GM18517 (cell line): ENCODE results near the gene OR2K2.
"Not testable (repeated sequence)": the region's sequence is repeated elsewhere in the genome, so short reads cannot be mapped to it uniquely, and the experiment has no call there.

Experiments used
- ATAC-seq: cut with Tn5 transposase; IDR thresholded peaks from one replicate; pipeline ENCODE4 v1.9.1; 2021; ENCODE audit warnings: mild to moderate bottlenecking, moderate library complexity; ENCODE audit not compliant: unreplicated experiment

The OR2K2 gene, protein sequence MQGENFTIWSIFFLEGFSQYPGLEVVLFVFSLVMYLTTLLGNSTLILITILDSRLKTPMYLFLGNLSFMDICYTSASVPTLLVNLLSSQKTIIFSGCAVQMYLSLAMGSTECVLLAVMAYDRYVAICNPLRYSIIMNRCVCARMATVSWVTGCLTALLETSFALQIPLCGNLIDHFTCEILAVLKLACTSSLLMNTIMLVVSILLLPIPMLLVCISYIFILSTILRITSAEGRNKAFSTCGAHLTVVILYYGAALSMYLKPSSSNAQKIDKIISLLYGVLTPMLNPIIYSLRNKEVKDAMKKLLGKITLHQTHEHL

DNA sequence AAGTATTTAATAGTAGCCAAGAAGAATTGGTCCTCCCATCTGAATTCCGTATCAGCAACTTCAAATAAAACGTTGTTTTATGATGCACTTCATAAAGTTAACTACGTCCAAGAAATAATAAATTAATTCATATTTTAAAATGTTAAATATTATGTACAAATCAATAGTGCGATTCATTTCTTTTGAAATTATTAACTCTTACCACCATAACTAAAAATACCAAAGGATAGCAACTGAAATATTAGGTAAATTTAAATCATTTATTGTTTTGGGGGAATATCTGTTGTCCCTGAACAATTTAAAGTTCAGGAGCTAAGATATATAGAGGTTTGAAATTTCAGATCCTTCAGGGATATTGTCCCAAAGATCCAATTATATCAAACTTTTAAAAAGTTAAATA is at the start of gene OR2K2:
Gene OR2K2 (minus strand): TSS at position 101 of the 400 bp plus-strand sequence. CDS start 1,791 bp downstream, outside the sequence.
- ATAC-seq, result no peak

DNA sequence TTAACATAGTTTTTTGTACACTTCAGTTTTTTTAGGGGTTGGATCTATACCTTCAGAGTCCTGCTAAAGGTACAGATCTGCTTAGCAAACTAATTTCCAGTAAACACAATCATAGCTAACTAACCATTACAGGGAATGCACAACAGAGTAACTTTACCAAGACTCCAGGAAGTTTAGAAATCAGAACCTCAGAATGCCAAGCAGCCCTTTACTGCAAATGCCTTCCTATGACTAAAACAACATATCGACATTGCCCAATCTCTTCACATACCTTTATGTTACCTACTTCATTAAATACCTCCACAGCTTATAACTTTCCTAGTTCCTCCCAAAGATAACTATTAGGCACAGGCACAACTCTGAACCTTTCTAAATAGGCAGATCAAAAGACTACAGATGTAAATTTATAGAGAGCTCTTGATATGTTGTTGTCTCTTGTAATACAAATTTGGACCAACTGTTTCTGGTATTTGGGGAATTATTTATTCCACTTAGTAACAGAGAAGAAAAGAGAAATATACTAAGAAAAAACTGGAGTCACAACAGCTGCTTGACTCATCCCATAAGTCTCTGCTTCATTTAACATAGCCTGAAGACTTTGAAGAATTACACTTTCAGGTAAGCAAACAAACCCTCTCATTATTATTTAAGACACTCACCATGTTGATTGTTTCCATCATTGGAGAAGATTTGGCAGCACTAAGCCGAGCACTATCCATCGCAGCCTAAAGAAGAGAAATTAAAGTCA is 46.0 kb upstream of the OR2K2 start:
- no peak for ATAC-seq

DNA sequence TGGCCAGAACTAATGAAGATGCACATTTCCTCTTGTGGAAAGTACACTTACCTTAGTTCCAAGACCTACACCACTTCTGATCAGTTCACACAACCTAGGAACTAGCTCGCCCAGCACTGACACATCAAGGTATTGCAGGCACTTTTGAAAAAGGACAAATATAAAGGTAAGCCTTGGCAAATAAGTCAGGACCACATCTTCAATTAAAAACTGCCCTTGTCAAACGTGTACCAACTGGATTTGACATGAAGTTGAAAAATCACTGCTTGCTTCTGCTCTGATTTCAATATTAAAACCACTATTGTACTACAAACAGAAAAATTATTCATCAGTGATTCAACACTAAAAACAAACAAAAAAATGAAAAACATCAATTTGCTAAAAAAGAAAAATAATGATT is 45.0 kb upstream of the OR2K2 start:
- no peak for ATAC-seq

DNA sequence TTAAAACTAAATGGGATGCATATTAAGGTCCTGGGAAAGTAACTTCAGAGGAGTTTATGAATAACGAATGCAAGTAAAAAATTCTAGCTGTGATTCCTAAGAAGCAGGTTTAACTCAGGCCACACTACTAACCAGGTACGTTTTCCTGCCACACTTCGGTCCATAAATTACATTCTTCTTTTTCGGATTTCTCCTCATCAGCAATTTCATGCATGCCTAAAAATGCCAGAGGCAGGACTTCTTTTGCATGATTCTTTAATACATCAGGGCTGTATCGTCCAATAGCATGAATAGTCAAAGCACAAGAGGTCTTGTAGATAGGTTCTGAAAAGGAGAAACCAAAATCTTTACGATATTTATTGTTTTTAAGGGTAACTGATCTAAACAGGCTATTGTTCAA is 42.3 kb upstream of the OR2K2 start:
- no peak for ATAC-seq

DNA sequence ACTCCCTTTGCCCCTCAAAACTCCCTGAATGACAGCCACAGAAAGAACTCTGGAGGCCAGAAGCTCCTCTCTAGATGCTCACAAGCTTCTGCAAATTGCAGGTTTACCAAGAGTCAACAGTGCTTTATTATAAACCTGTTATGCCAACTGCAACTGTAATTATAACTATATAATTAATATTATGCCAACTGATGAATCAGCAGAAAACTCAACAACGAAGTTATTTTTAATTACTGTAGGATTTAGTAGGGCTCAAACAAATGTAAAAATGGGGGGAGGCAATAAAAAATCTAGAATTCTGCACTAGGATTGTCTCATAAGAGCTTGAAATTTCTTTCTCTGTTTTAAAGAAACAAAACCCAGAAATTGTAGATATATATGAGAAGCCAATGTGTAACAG is 37.0 kb upstream of the OR2K2 start:
- ATAC-seq, result no peak

DNA sequence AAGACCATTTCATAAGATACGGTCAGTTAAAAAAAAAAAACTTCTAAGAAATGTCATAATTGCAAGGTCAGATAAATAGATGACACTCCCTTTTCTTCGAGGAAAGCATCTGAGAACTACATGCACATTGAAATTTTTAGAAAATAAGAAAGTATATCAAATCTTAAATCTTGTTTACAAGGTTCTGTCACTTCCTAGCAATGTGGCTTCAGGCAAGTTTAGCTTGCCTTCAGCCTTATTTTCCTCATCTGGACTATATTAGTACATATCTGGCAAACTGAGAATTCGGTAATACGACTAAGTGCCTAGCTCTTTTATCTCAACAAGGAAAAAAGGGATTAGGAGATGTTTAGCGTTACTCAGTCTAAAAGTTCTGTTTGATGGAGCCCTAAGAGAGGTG is 32.5 kb upstream of the OR2K2 start:
- no peak for ATAC-seq

DNA sequence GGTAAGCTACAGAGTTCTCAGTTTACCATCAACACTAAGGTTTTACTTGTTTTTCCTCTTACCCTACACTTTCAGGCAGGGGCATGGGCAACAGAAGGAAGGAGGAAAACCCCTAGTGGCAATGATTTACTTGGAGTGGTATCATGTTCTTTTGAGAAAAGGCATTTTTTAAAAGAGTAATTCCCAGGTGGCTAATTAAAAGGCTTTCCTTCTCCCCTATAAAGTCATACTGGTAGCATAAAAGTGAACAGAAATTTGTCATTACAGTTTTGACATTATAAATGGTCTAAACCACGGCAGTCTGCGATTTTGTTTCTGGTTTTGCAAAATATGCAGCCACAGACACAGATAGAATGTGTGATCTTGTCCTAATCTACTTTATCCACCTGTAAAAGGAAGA is 30.9 kb upstream of the OR2K2 start:
- no peak for ATAC-seq

DNA sequence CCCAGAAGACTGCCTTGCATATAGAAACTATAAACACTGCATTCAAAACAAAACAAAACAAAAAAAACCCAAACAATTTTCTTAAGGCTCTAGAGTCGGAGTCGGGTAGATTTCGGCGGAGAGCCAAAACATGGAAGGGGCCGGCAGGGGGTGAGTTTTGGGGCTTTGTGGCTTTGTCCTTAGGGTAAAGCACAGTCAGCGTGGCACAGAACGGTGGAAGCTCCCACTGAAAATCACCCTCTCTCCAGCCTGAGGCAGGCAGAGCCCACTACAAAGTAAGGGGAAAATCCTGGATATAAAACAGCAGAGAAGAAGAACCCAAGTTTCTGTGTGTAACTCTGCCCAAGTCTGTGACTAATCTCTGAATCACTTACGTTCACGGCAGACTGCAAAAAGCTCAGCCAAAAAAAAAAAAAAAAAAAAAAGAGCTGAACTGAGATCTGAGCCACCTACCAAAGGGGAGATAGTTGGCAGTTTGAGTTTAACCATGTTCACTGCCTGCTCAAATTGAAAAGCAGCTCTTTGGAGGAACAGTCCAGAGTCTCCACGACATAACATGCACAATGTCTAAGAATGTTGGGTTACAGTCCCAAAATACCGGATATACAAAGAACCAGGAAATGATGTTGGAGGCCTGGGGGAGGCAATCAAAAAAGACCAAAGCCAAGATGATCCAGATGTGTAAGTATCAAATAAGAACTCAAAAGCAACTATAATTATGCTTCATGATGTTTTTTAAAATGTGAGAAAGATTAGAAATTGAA is 26.6 kb upstream of the OR2K2 start:
- no peak for ATAC-seq

DNA sequence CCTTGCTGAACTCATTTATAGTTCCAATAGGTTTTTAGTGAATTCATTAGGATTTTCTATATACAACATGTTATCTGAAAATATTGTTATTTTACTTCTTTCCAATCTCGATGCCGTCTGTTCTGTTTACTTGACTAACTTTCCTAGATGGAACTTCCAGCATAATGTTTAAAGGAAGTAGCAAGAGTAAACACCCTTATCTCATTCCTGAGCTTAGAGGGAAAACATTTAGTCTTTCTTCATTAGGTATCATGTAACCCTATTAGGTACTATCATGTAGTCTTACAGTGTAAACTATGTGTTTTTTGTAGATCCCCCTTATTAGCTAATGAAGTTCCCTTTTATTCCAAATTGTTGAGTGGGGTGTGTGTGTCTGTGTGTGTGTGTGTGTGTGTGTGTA is 22.5 kb upstream of the OR2K2 start:
- ATAC-seq, result no peak

DNA sequence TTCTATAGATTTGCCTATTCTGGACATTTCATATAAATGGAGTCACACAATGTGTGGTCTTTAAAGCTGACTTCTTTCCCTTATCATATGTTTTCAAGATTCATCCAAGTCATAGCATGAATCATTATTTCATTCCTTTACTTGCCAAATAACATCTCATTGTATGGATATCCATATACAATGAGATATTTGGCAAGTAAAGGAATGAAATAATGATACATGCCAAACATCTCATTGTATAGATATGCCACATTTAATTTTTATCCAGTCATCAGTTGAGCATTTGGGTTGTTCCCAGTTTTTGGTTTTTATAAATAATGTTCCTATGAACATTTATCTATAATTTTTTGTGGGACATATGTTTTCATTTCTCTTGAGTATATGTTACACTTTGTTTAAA is 20.5 kb upstream of the OR2K2 start:
- ATAC-seq, result no peak

DNA sequence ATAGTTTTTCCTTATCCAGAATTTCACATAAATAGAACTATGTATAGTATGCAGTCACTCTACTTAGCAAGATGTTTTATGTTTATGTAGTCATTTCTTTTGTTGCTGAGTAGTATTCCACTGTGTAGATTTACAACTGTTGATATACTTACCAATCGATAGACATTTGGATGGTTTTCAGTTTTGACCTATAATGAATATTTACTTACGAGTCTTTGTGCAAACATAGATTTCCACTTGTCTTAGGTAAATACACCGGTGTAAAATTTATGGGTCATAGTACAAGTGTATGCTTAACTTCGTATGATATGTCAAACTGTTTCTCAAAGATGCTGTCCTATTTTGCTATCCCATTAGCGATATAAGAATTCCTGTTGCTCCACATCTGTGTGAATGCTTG is 19.7 kb upstream of the OR2K2 start:
- ATAC-seq, result no peak

DNA sequence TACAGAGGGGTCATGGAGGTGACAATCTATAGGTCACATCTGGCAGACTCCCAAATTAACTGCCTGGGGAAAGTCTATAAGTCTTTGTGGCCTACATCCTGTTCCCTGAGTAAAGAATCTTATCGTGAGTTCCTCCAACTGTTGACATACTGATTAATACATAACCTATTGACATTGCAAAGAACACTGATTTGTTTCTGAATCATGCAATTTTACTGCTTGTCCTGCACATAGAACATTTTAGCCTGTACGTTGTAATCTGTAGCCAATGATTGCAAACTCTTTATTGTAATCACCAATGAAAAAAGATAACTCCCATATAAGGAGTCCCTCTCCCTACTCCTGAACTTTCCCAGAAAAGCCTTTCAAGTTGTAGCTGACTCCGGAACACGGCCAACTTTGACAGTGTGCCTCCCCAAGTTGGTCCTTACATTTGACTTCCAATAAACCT is 18.8 kb upstream of the OR2K2 start:
- ATAC-seq, result no peak

DNA sequence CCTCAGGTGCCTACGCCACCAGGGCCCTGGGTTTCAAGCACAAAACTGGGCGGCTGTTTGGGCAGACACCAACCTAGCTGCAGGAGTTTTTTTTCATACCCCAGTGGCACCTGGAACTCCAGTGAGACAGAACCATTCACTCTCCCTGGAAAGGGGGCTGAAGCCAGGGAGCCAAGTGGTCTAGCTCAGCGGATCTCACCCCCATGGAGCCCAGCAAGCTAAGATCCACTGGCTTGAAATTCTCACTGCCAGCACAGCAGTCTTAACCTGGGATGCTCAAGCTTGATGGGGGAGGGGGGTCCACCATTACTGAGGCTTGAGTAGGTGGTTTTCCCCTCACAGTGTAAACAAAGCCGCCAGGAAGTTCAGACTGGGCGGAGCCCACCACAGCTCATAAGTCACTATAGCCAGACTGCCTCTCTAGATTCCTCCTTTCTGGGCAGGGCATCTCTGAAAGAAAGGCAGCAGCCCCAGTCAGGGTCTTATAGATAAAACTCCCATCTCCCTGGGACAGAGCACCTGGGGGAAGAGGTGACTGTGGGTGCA is 4.4 kb upstream of the OR2K2 start:
- not testable (repeated sequence) for ATAC-seq

DNA sequence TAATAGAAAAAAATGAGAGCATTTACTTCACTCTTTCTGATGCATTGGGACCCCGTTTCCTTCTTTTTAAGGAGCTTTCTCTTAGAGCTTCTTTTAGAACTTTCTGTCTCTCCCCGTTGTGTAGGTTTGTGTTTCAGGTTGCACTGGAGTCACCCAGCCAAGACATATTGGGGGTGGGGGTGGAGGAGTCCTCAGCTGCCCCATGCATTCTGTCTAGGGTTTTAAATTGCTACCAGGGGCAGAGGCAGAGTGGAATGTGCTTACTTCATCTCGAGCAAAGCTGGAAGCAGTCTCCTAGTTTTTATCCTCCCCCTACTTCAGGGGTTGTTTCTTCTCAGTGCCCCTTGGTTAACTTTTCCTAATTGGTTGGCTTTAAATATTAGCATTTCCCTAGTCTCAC is 9.4 kb downstream of the OR2K2 start:
- ATAC-seq, result no peak

DNA sequence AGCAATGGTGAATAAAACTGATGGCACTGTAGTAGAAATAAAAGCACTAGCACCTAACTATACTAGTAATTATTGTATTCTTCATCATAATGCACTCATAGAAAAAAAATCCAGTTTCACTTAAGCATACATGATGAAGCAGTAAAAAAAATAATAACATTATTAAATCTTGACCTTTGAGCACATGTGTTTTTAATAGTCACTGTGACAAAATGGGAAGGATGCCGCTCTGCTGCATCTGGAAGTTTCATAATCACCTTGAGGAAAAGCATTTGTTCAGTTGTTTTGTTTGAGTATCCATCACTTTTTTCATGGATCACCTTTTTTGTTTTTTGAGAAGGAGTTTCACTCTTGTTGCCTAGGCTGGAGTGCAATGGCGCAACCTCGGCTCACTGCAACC is 13.2 kb downstream of the OR2K2 start:
- no peak for ATAC-seq

DNA sequence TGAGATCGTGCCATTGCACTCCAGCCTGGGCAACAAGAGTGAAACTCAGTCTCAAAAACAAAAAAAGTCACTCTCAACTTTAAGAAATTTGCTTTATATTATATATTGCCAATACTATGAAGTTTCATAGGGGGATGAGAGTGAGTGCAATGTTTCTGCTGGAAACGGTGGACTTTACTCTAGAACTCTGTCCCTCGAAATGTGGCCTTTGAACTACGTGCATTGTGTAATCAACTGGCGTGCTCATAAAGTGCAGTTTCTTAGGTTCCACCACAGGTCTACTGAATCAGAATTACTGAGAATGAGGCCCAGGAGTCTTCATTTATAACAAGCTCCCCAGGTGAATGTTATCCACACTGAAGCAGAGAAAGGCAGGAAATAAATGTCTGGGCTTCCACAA is 24.1 kb downstream of the OR2K2 start:
- ATAC-seq, result no peak

DNA sequence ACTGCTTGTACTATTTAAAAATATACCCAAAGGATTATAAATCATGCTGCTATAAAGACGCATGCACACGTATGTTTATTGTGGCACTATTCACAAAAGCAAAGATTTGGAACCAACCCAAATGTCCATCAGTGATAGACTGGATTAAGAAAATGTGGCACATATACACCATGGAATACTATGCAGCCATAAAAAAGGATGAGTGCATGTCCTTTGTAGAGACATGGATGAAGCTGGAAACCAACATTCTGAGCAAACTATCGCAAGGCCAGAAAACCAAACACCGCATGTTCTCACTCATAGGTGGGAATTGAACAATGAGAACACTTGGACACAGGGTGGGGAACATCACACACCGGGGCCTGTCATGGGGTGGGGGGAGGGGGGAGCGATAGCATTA is 26.0 kb downstream of the OR2K2 start:
- not testable (repeated sequence) for ATAC-seq

DNA sequence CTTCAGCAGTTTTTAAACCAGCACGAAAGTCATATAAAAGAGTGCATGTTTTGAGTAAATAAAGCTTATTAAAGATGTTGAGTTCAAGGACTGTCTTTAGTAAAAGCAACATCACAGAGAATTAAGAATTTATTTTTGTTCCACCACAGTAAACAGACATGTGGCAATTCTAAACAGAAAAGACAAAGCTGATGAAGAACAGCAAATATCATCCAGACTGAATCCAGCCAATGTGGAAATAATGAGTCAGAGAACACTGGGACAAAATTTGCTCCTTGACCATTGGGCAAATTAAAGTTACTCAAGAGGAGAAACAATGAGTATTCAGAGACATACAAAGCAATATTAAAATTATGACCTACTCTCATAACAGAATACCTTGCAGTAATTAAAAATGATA is 28.8 kb downstream of the OR2K2 start:
- no peak for ATAC-seq

DNA sequence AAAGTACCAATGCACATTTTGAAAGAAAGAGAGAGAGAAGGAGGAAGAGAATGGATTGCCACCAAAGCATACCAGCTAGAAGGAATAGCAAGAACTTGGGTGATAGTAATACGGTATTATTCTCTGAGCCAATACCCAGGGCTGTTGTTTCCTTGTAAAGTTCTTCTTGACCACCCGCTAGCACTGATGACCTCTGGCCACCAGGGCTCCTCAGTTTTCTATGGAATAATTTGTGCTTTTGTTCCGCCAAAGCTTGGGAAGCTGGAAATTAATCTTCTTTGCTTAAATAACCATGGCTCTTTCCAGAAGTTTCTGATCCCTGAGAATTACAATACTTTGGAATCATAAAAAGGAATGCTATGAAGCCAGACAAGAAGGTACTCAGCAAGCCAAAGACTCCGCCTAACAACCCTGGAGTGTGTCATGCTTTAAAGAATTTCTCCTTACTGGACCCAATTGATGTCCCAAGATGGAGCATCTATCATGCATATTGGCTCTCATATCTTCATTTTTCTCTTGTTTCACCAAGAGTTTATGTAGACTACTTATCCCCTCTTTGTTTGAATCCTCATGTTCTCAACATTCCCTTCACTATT is 29.8 kb downstream of the OR2K2 start:
- no peak for ATAC-seq

DNA sequence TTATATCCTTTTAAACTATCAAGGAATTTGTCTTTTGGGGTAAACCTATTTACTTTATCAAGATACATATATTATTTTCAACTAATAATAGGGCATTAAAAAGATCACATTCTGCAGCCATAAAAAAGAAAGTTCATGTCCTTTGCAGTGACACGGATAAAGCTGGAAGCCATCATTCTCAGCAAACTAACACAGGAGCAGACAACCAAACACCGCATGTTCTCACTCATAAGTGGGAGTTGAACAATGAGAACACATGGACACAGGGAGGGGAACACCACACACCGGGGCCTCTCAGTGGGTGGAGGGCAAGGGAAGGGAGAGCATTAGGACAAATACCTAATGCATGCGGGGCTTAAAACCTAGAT is 30.4 kb downstream of the OR2K2 start:
- not testable (repeated sequence) for ATAC-seq
